K562 (cell line): ENCODE measurements around the gene GOLGA8S. TPM values are rescaled to one million over a fixed set of nuclear protein-coding genes. Genes with fewer than 3 reads are reported as not detected.
"Not testable (repeated sequence)": the region's sequence is repeated elsewhere in the genome, so short reads cannot be mapped to it uniquely, and the experiment has no call there.

Experiments
- ATAC-seq: fragments of 200-7000 bp; cut with Tn5 transposase; 3 replicates; pipeline ENCODE4 v1.9.1; 2020; ENCODE audit warnings: moderate library complexity
- BruUV-seq: library from RNA; stranded (reverse); fragments of 400-500 nt; replicated peaks from 2 replicates; lab custom pipeline; 2021; lab: Mats Ljungman, UMichigan
- CTCF ChIA-PET: fragments of 300-600 bp; formaldehyde crosslinking; extraction: SDS; loops from one replicate; lab custom pipeline; 2021; ENCODE audit warnings: low intra/inter-chr PET ratio; lab: Yijun Ruan, JAX
- POLR2A ChIA-PET: fragments of 300-600, 350-650 bp; sonication (Branson Sonifier 250); formaldehyde crosslinking; extraction: SDS; loops from one replicate; lab custom pipeline; 2021; ENCODE audit warnings: antibody characterized with exemption, inconsistent platforms; lab: Yijun Ruan, JAX
- DNase-seq, 4 experiments: peaks; one replicate each; pipeline versions ENCODE4 v3.0.0 to v3.0.0-alpha.2; 2011 to 2018; ENCODE audit warnings: low spot score in 3 of 4, mixed read lengths in 3 of 4; ENCODE audit errors: extremely low read depth in 1 of 4
- FAIRE-seq: peaks from 2 replicates; lab custom pipeline; 2011; peaks lifted over from hg19 to GRCh38; lab: Jason Lieb, UNC
- H2AFZ ChIP-seq: 2 replicates; pipeline ENCODE4 v1.6.0; 2011; ENCODE audit warnings: low read depth, low read length, control low read depth, inconsistent platforms
- H3K27ac ChIP-seq: fragments of 200-600 bp; 3 replicates; pipeline ENCODE4 v1.8.0; 2011; ENCODE audit warnings: low read depth, mild to moderate bottlenecking, control low read depth, inconsistent platforms, low read length, moderate library complexity, mixed read lengths; ENCODE audit errors: extremely low read depth
- H3K27me3 ChIP-seq, 2 experiments: fragments of 300-600 bp in 1 of 2; 2 replicates in 1 of 2; 3 replicates in 1 of 2; pipeline versions ENCODE4 v1.6.0 to v1.8.0; 2011; ENCODE audit warnings: inconsistent platforms in 2 of 2, low read length in 2 of 2, mild to moderate bottlenecking in 1 of 2, mixed read lengths in 1 of 2, moderate library complexity in 1 of 2; ENCODE audit not compliant: control insufficient read depth in 2 of 2, insufficient read depth in 2 of 2
- H3K36me3 ChIP-seq: fragments of 300-600 bp; 3 replicates; pipeline ENCODE4 v1.8.0; 2011; ENCODE audit warnings: mild to moderate bottlenecking, low read length, inconsistent platforms; ENCODE audit not compliant: control insufficient read depth, insufficient read depth
- H3K4me1 ChIP-seq, 2 experiments: fragments of 200-600 bp in 1 of 2; replicated peaks in 1 of 2; 2 replicates in 1 of 2; 3 replicates in 1 of 2; pipeline versions ENCODE4 v1.5.1 to v1.8.0; 2011; ENCODE audit warnings: inconsistent platforms in 2 of 2, low read length in 2 of 2, mild to moderate bottlenecking in 1 of 2, mixed read lengths in 1 of 2, moderate library complexity in 1 of 2; ENCODE audit not compliant: control insufficient read depth in 2 of 2, insufficient read depth in 2 of 2
- H3K4me2 ChIP-seq: 2 replicates; pipeline ENCODE4 v1.6.1; 2011; ENCODE audit warnings: low read length, control low read depth, inconsistent platforms, mixed read lengths; ENCODE audit not compliant: insufficient read depth
- H3K4me3 ChIP-seq: fragments of 200-600 bp; sonication (generic), shearing (Covaris generic); 2 replicates; pipeline ENCODE4 v1.5.1; 2016; ENCODE audit warnings: control low read depth, inconsistent platforms
- H3K79me2 ChIP-seq: fragments of 200-600 bp; 3 replicates; pipeline ENCODE4 v1.8.0; 2011; ENCODE audit warnings: low read length, inconsistent platforms; ENCODE audit not compliant: control insufficient read depth, insufficient read depth
- H3K9ac ChIP-seq, 2 experiments: 2 replicates each; pipeline versions ENCODE4 v1.6.0 to v1.6.1; 2011; ENCODE audit warnings: low read depth in 2 of 2, low read length in 2 of 2, control low read depth in 1 of 2, inconsistent platforms in 1 of 2, mild to moderate bottlenecking in 1 of 2, mixed read lengths in 1 of 2; ENCODE audit not compliant: insufficient read depth in 1 of 2
- H3K9me1 ChIP-seq: one replicate; pipeline ENCODE4 v1.6.0; 2011; ENCODE audit warnings: inconsistent platforms, mild to moderate bottlenecking, low read length, moderate library complexity; ENCODE audit not compliant: control insufficient read depth, insufficient read depth
- H3K9me3 ChIP-seq: replicated peaks from 2 replicates; pipeline ENCODE4 v1.5.1; 2011; ENCODE audit warnings: low read depth, low read length, inconsistent platforms; ENCODE audit not compliant: control insufficient read depth, insufficient read depth
- H4K20me1 ChIP-seq: replicated peaks from 2 replicates; pipeline ENCODE4 v1.6.1; 2011; ENCODE audit warnings: low read length, inconsistent platforms, mixed read lengths; ENCODE audit not compliant: control insufficient read depth, insufficient read depth
- CEBPB ChIP-seq: fragments of 450-650 bp; IDR thresholded peaks from 2 replicates; pipeline ENCODE4 v1.6.1; 2016; ENCODE audit warnings: missing genetic modification characterization, missing compliant biosample characterization
- NR2C2 ChIP-seq, 2 experiments: fragments of 200-800 bp in 1 of 2; sonication (Bioruptor generic) in 1 of 2; sonication (generic) in 1 of 2; formaldehyde crosslinking in 1 of 2; IDR thresholded peaks; 2 replicates each; pipeline versions ENCODE4 v1.6.1 to v1.8.0; 2016 to 2022; ENCODE audit warnings: mild to moderate bottlenecking in 1 of 2, missing compliant biosample characterization in 1 of 2, missing genetic modification characterization in 1 of 2, missing genetic modification reagents in 1 of 2
- PHF20 ChIP-seq: fragments of 450-650 bp; IDR thresholded peaks from 2 replicates; pipeline ENCODE4 v1.6.1; 2018; ENCODE audit not compliant: partially characterized antibody
- ZNF12 ChIP-seq: sonication (generic); formaldehyde crosslinking; IDR thresholded peaks from 2 replicates; pipeline ENCODE4 v1.4.0; 2020; ENCODE audit warnings: mild to moderate bottlenecking, missing genetic modification reagents
- ZNF76 ChIP-seq: fragments of 250-450 bp; sonication (Bioruptor Pico); IDR thresholded peaks from 2 replicates; pipeline ENCODE4 v1.4.0; 2020; ENCODE audit warnings: mild to moderate bottlenecking, moderate library complexity, borderline replicate concordance
- ZSCAN29 ChIP-seq: fragments of 450-650 bp; IDR thresholded peaks from 2 replicates; pipeline ENCODE4 v1.6.1; 2017
- WGBS: fragments of 100-300 bp; shearing (Covaris generic); methylation state at CpG from one replicate; pipeline ENCODE4 v1.1.6; 2016; ENCODE audit warnings: low coverage, mixed read lengths; ENCODE audit not compliant: insufficient coverage; ENCODE audit errors: missing lambda C conversion rate; 5-methylcytosine and 5-hydroxymethylcytosine counted together
- in situ Hi-C: fragments of 300-500 bp; cut with MboI; formaldehyde crosslinking; loops from 4 replicates; pipeline ENCODE4 v1.15.0; 2018; ENCODE audit warnings: inconsistent platforms, mixed read lengths
- intact Hi-C: fragments of 100-400 bp; cut with micrococcal nuclease; formaldehyde crosslinking; loops from 2 replicates; pipeline ENCODE4 v1.14.2; 2022
- polyA plus RNA-seq, 8 experiments: library from polyadenylated mRNA; depleted of rRNA in 4 of 8; stranded (reverse) in 5 of 8; unstranded in 3 of 8; fragments of >200 nt; fragmentation: Nextera tagmentation in 2 of 8; fragmentation: Illumina TruSeq in 1 of 8; extraction: Ambion mirVana in 2 of 8; extraction: Trizol in 1 of 8; gene quantifications; 2 replicates each; pipeline versions ENCODE4 v1.2.1 to v1.2.3, GENCODE V29; 2011 to 2014; ENCODE audit warnings: inconsistent platforms in 1 of 8, missing spikeins in 1 of 8
- total RNA-seq, 7 experiments: library from RNA; depleted of rRNA in 6 of 7; stranded (reverse); fragments of >200 nt in 6 of 7; fragmentation: Illumina TruSeq in 2 of 7; extraction: Trizol in 2 of 7; gene quantifications; 2 replicates each; pipeline versions ENCODE4 v1.2.1 to v1.2.3, GENCODE V29; 2011 to 2021; ENCODE audit warnings: low replicate concordance in 1 of 7
- TF ChIP-seq, protein P1 (sequence below), 2 experiments: fragments of 450-650 bp in 1 of 2; sonication (generic) in 1 of 2; formaldehyde crosslinking in 1 of 2; IDR thresholded peaks; 2 replicates each; pipeline versions ENCODE4 v1.7.1 to v1.9.0; 2016 to 2022; ENCODE audit warnings: inconsistent platforms in 1 of 2, mild to moderate bottlenecking in 1 of 2, missing genetic modification reagents in 1 of 2

GOLGA8S gene
- total and polyA plus RNA-seq, 9 of the 15 experiments (the other 6 are each of a cell fraction or from before 2014, with no cell fraction given), result 0.01 TPM; not detected in 7

- H3K27ac ChIP-seq, H3K9me1 ChIP-seq, POLR2A ChIA-PET, in situ Hi-C loops, H3K79me2 ChIP-seq, H3K9me3 ChIP-seq, FAIRE-seq, H3K4me2 ChIP-seq, H4K20me1 ChIP-seq, H2AFZ ChIP-seq, ATAC-seq, H3K4me1 ChIP-seq, H3K9ac ChIP-seq, intact Hi-C loops, H3K36me3 ChIP-seq, H3K4me3 ChIP-seq, DNase-seq, CTCF ChIA-PET, BruUV-seq: not testable (repeated sequence)
- peaks cover 8 to 27% of the 10 kb centered on the region in 2 experiments; a peak in 4 of 5 replicates for H3K27me3 ChIP-seq
- WGBS, result 0% methylated on average over 7 of the region's 7 CpGs
Observed at GRCh38 chr15:23381192-23381591, 26.6 kb downstream of the GOLGA8S start.

DNA sequence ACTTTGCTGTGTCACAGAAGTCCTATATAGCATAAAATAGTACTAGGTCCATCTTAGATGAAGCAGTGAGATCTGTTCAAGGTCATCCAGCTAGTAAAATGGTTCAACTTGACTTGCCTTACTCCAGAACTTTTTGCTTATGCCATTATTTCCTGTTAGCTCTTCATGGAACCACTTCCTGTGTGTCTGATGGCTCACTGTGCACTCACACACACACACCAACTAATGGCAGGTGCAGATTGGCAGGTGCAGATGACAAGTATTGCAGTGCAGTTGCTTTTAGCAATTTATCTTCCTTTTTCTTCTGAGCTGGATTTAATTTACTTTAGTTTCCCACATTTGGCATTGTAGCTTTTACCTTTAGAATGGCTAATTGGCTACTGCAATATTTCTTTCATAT lies 29.8 kb downstream of the GOLGA8S start:
- no peak for ATAC-seq
- POLR2A ChIA-PET, result interaction anchor here (0.6 kb wide), 1 partner anchor 153 kb away, joined by 4 read pairs; no protein-coding TSS in a partner anchor
- Histone ChIP-seq H3K27ac (no peak overlapping the region), H3K36me3 (no peaks in the 10 kb centered on the region), H3K4me3 (no peak overlapping the region), H2AFZ (no peak overlapping the region), H3K9ac (no peak overlapping the region), H3K4me1 (no peaks in the 10 kb centered on the region), H3K79me2 (no peaks in the 10 kb centered on the region), H3K27me3 (peaks cover 8 to 32% of the 10 kb centered on the region in 2 experiments; a peak in 4 of 5 replicates), H4K20me1 (no peaks in the 10 kb centered on the region), H3K9me3 (no peaks in the 10 kb centered on the region), H3K4me2 (no peak overlapping the region), H3K9me1 (no peaks in the 10 kb centered on the region)
- in situ Hi-C loops, result no loop called here
- no TSS peak for BruUV-seq
- no peak for DNase-seq
- FAIRE-seq, result no peak
- intact Hi-C loops, result no loop called here
- CTCF ChIA-PET, result no interaction called here
- no peak for TF ChIP-seq ZNF12 (CRISPR knock-in tag)
- no peak for TF ChIP-seq ZSCAN29
- TF ChIP-seq NR2C2 (CRISPR knock-in tag; IDR thresholded peaks at IDR 0.05), result no peak
- no peak for TF ChIP-seq NR2C2 (tag; IDR thresholded peaks at IDR 0.05)
- TF ChIP-seq, protein P1, sequence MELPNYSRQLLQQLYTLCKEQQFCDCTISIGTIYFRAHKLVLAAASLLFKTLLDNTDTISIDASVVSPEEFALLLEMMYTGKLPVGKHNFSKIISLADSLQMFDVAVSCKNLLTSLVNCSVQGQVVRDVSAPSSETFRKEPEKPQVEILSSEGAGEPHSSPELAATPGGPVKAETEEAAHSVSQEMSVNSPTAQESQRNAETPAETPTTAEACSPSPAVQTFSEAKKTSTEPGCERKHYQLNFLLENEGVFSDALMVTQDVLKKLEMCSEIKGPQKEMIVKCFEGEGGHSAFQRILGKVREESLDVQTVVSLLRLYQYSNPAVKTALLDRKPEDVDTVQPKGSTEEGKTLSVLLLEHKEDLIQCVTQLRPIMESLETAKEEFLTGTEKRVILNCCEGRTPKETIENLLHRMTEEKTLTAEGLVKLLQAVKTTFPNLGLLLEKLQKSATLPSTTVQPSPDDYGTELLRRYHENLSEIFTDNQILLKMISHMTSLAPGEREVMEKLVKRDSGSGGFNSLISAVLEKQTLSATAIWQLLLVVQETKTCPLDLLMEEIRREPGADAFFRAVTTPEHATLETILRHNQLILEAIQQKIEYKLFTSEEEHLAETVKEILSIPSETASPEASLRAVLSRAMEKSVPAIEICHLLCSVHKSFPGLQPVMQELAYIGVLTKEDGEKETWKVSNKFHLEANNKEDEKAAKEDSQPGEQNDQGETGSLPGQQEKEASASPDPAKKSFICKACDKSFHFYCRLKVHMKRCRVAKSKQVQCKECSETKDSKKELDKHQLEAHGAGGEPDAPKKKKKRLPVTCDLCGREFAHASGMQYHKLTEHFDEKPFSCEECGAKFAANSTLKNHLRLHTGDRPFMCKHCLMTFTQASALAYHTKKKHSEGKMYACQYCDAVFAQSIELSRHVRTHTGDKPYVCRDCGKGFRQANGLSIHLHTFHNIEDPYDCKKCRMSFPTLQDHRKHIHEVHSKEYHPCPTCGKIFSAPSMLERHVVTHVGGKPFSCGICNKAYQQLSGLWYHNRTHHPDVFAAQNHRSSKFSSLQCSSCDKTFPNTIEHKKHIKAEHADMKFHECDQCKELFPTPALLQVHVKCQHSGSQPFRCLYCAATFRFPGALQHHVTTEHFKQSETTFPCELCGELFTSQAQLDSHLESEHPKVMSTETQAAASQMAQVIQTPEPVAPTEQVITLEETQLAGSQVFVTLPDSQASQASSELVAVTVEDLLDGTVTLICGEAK (IDR thresholded peaks at IDR 0.05), result no peak
- TF ChIP-seq, protein P1 (CRISPR knock-in tag; IDR thresholded peaks at IDR 0.05), result no peak
- TF ChIP-seq CEBPB (tag), result no peak
- TF ChIP-seq PHF20, result no peak
- no peak for TF ChIP-seq ZNF76
